K562 (cell line): ENCODE results near the gene MMP17. TPM values are rescaled to one million over a fixed set of nuclear protein-coding genes. Genes with fewer than 3 reads are reported as not detected.

ENCODE experiments used
- ATAC-seq: fragments of 200-7000 bp; cut with Tn5 transposase; 3 replicates; pipeline ENCODE4 v1.9.1; 2020; ENCODE audit warnings: moderate library complexity
- BruUV-seq: library from RNA; stranded (reverse); fragments of 400-500 nt; replicated peaks from 2 replicates; lab custom pipeline; 2021; lab: Mats Ljungman, UMichigan
- CTCF ChIA-PET: fragments of 300-600 bp; formaldehyde crosslinking; extraction: SDS; loops from one replicate; lab custom pipeline; 2021; ENCODE audit warnings: low intra/inter-chr PET ratio; lab: Yijun Ruan, JAX
- POLR2A ChIA-PET: fragments of 300-600, 350-650 bp; sonication (Branson Sonifier 250); formaldehyde crosslinking; extraction: SDS; loops from one replicate; lab custom pipeline; 2021; ENCODE audit warnings: antibody characterized with exemption, inconsistent platforms; lab: Yijun Ruan, JAX
- DNase-seq, 4 experiments: peaks; one replicate each; pipeline versions ENCODE4 v3.0.0 to v3.0.0-alpha.2; 2011 to 2018; ENCODE audit warnings: low spot score in 3 of 4, mixed read lengths in 3 of 4; ENCODE audit errors: extremely low read depth in 1 of 4
- FAIRE-seq: peaks from 2 replicates; lab custom pipeline; 2011; peaks lifted over from hg19 to GRCh38; lab: Jason Lieb, UNC
- H2AFZ ChIP-seq: 2 replicates; pipeline ENCODE4 v1.6.0; 2011; ENCODE audit warnings: low read depth, low read length, control low read depth, inconsistent platforms
- H3K27ac ChIP-seq: fragments of 200-600 bp; 3 replicates; pipeline ENCODE4 v1.8.0; 2011; ENCODE audit warnings: low read depth, mild to moderate bottlenecking, control low read depth, inconsistent platforms, low read length, moderate library complexity, mixed read lengths; ENCODE audit errors: extremely low read depth
- H3K27me3 ChIP-seq, 2 experiments: fragments of 300-600 bp in 1 of 2; 2 replicates in 1 of 2; 3 replicates in 1 of 2; pipeline versions ENCODE4 v1.6.0 to v1.8.0; 2011; ENCODE audit warnings: inconsistent platforms in 2 of 2, low read length in 2 of 2, mild to moderate bottlenecking in 1 of 2, mixed read lengths in 1 of 2, moderate library complexity in 1 of 2; ENCODE audit not compliant: control insufficient read depth in 2 of 2, insufficient read depth in 2 of 2
- H3K36me3 ChIP-seq: fragments of 300-600 bp; 3 replicates; pipeline ENCODE4 v1.8.0; 2011; ENCODE audit warnings: mild to moderate bottlenecking, low read length, inconsistent platforms; ENCODE audit not compliant: control insufficient read depth, insufficient read depth
- H3K4me1 ChIP-seq, 2 experiments: fragments of 200-600 bp in 1 of 2; replicated peaks in 1 of 2; 2 replicates in 1 of 2; 3 replicates in 1 of 2; pipeline versions ENCODE4 v1.5.1 to v1.8.0; 2011; ENCODE audit warnings: inconsistent platforms in 2 of 2, low read length in 2 of 2, mild to moderate bottlenecking in 1 of 2, mixed read lengths in 1 of 2, moderate library complexity in 1 of 2; ENCODE audit not compliant: control insufficient read depth in 2 of 2, insufficient read depth in 2 of 2
- H3K4me2 ChIP-seq: 2 replicates; pipeline ENCODE4 v1.6.1; 2011; ENCODE audit warnings: low read length, control low read depth, inconsistent platforms, mixed read lengths; ENCODE audit not compliant: insufficient read depth
- H3K4me3 ChIP-seq: fragments of 200-600 bp; sonication (generic), shearing (Covaris generic); 2 replicates; pipeline ENCODE4 v1.5.1; 2016; ENCODE audit warnings: control low read depth, inconsistent platforms
- H3K79me2 ChIP-seq: fragments of 200-600 bp; 3 replicates; pipeline ENCODE4 v1.8.0; 2011; ENCODE audit warnings: low read length, inconsistent platforms; ENCODE audit not compliant: control insufficient read depth, insufficient read depth
- H3K9ac ChIP-seq, 2 experiments: 2 replicates each; pipeline versions ENCODE4 v1.6.0 to v1.6.1; 2011; ENCODE audit warnings: low read depth in 2 of 2, low read length in 2 of 2, control low read depth in 1 of 2, inconsistent platforms in 1 of 2, mild to moderate bottlenecking in 1 of 2, mixed read lengths in 1 of 2; ENCODE audit not compliant: insufficient read depth in 1 of 2
- H3K9me1 ChIP-seq: one replicate; pipeline ENCODE4 v1.6.0; 2011; ENCODE audit warnings: inconsistent platforms, mild to moderate bottlenecking, low read length, moderate library complexity; ENCODE audit not compliant: control insufficient read depth, insufficient read depth
- H3K9me3 ChIP-seq: replicated peaks from 2 replicates; pipeline ENCODE4 v1.5.1; 2011; ENCODE audit warnings: low read depth, low read length, inconsistent platforms; ENCODE audit not compliant: control insufficient read depth, insufficient read depth
- H4K20me1 ChIP-seq: replicated peaks from 2 replicates; pipeline ENCODE4 v1.6.1; 2011; ENCODE audit warnings: low read length, inconsistent platforms, mixed read lengths; ENCODE audit not compliant: control insufficient read depth, insufficient read depth
- POLR2G ChIP-seq: fragments of 200-400 bp; formaldehyde crosslinking; IDR thresholded peaks from 2 replicates; pipeline ENCODE4 v1.6.1; 2017; ENCODE audit warnings: low read depth, mild to moderate bottlenecking, antibody characterized with exemption, low read length, moderate library complexity
- TEAD1 ChIP-seq, 2 experiments: fragments of 450-650 bp in 1 of 2; sonication (generic) in 1 of 2; formaldehyde crosslinking; IDR thresholded peaks; 2 replicates each; pipeline versions ENCODE4 v1.4.0 to v1.8.0; 2020 to 2022; ENCODE audit warnings: mild to moderate bottlenecking in 2 of 2, missing genetic modification reagents in 1 of 2
- WGBS: fragments of 100-300 bp; shearing (Covaris generic); methylation state at CpG from one replicate; pipeline ENCODE4 v1.1.6; 2016; ENCODE audit warnings: low coverage, mixed read lengths; ENCODE audit not compliant: insufficient coverage; ENCODE audit errors: missing lambda C conversion rate; 5-methylcytosine and 5-hydroxymethylcytosine counted together
- in situ Hi-C: fragments of 300-500 bp; cut with MboI; formaldehyde crosslinking; loops from 4 replicates; pipeline ENCODE4 v1.15.0; 2018; ENCODE audit warnings: inconsistent platforms, mixed read lengths
- intact Hi-C: fragments of 100-400 bp; cut with micrococcal nuclease; formaldehyde crosslinking; loops from 2 replicates; pipeline ENCODE4 v1.14.2; 2022
- polyA plus RNA-seq, 8 experiments: library from polyadenylated mRNA; depleted of rRNA in 4 of 8; stranded (reverse) in 5 of 8; unstranded in 3 of 8; fragments of >200 nt; fragmentation: Nextera tagmentation in 2 of 8; fragmentation: Illumina TruSeq in 1 of 8; extraction: Ambion mirVana in 2 of 8; extraction: Trizol in 1 of 8; gene quantifications; 2 replicates each; pipeline versions ENCODE4 v1.2.1 to v1.2.3, GENCODE V29; 2011 to 2014; ENCODE audit warnings: inconsistent platforms in 1 of 8, missing spikeins in 1 of 8
- total RNA-seq, 7 experiments: library from RNA; depleted of rRNA in 6 of 7; stranded (reverse); fragments of >200 nt in 6 of 7; fragmentation: Illumina TruSeq in 2 of 7; extraction: Trizol in 2 of 7; gene quantifications; 2 replicates each; pipeline versions ENCODE4 v1.2.1 to v1.2.3, GENCODE V29; 2011 to 2021; ENCODE audit warnings: low replicate concordance in 1 of 7
- TF ChIP-seq, protein P1 (sequence below): sonication (generic); formaldehyde crosslinking; IDR thresholded peaks from 2 replicates; pipeline ENCODE4 v1.8.1; 2023; ENCODE audit warnings: mild to moderate bottlenecking, missing genetic modification reagents

The MMP17 gene
- total and polyA plus RNA-seq, 9 of the 15 experiments (the other 6 are each of a cell fraction or from before 2014, with no cell fraction given): 1.1 to 21.2 (median 17.1) TPM; not detected in 2

DNA sequence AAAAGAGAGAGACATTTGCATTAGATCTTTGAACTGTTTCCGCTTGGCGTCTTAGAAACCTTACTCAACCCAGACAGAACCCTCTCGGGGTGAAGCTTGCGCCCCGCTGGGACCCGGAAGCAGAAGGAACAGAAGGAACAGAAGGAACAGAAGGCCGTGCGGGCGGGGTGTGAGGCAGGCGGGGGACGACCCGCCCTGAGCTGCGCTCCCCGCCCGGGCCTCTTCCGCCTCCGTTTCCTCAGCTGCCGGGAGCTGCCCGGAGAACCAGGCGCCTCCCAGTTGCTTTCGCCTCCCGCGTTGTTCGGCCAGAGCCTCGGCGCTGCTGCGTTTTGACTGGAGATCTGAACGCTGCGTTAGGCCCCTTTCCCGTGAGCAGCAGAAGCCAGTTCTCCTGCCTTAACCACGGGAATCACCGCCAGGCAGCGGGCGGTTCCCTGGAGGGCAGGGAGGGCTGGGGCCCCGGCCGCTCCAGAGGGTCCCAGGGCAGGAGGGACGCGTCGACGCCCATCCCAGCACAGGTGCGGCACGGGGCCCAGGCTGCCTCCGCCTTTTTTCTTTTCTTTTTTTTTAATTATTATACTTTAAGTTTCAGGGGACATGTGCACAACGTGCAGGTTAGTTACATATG lies 19.3 kb upstream of the MMP17 start:
- TF ChIP-seq, protein P1, sequence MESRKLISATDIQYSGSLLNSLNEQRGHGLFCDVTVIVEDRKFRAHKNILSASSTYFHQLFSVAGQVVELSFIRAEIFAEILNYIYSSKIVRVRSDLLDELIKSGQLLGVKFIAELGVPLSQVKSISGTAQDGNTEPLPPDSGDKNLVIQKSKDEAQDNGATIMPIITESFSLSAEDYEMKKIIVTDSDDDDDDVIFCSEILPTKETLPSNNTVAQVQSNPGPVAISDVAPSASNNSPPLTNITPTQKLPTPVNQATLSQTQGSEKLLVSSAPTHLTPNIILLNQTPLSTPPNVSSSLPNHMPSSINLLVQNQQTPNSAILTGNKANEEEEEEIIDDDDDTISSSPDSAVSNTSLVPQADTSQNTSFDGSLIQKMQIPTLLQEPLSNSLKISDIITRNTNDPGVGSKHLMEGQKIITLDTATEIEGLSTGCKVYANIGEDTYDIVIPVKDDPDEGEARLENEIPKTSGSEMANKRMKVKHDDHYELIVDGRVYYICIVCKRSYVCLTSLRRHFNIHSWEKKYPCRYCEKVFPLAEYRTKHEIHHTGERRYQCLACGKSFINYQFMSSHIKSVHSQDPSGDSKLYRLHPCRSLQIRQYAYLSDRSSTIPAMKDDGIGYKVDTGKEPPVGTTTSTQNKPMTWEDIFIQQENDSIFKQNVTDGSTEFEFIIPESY (CRISPR knock-in tag): peak; percentile 43; the same call in 1 of the 2 replicates
- TF ChIP-seq POLR2G: 0 out of 2 replicates have a peak, but pooled peaks have one; percentile 28
- no peak for TF ChIP-seq TEAD1 (CRISPR knock-in tag; IDR thresholded peaks at IDR 0.05)
- Histone ChIP-seq H3K4me2 (no peak overlapping the region), H4K20me1 (no peaks in the 10 kb centered on the region), H3K4me1 (peaks cover 3 to 11% of the 10 kb centered on the region in 2 experiments; a peak in 4 of 5 replicates), H3K9ac (no peak overlapping the region), H3K79me2 (no peaks in the 10 kb centered on the region), H2AFZ (peak overlapping the region; percentile 3; the same call in 1 of the 2 replicates), H3K27me3 (peaks cover 9 to 14% of the 10 kb centered on the region in 2 experiments; a peak in 4 of 5 replicates), H3K9me3 (peaks cover 10% of the 10 kb centered on the region), H3K4me3 (no peak overlapping the region), H3K27ac (no peak overlapping the region), H3K9me1 (no peaks in the 10 kb centered on the region), H3K36me3 (no peaks in the 10 kb centered on the region)
- peak in 1 of 4 experiments; percentile 37 for DNase-seq
- peak; percentile 52; the same call in 2 of the 3 replicates for ATAC-seq
- BruUV-seq: no TSS peak
- FAIRE-seq: no peak
- POLR2A ChIA-PET: no interaction called here
- WGBS: 39% methylated on average over 37 of the region's 44 CpGs
- CTCF ChIA-PET: no interaction called here
- in situ Hi-C loops (no loop called here), intact Hi-C loops (no loop called here)
